Endothelial cell of umbilical vein (primary cell): ENCODE data around the gene GPR139. TPM values are rescaled to one million over a fixed set of nuclear protein-coding genes. Genes with fewer than 3 reads are reported as not detected.

Experiments used
- BruUV-seq: library from RNA; stranded (reverse); fragments of 400-500 nt; replicated peaks from 2 replicates; lab custom pipeline; 2021; lab: Mats Ljungman, UMichigan
- CTCF ChIA-PET: fragments of 300-600, 350-600 bp; sonication (Branson Sonifier 250); formaldehyde crosslinking; loops from one replicate; lab custom pipeline; 2021; ENCODE audit warnings: antibody characterized with exemption, inconsistent platforms; lab: Charles Lee
- POLR2A ChIA-PET: fragments of 300-600, 350-600 bp; sonication (Branson Sonifier 250); formaldehyde crosslinking; loops from one replicate; lab custom pipeline; 2021; ENCODE audit warnings: antibody characterized with exemption, inconsistent platforms; lab: Charles Lee
- DNase-seq: peaks from one replicate; pipeline ENCODE4 v3.0.0-alpha.2; 2011; ENCODE audit warnings: low read depth, low spot score
- FAIRE-seq: peaks from 2 replicates; lab custom pipeline; 2011; peaks lifted over from hg19 to GRCh38; lab: Jason Lieb, UNC
- H2AFZ ChIP-seq: 2 replicates; pipeline ENCODE4 v1.6.0; 2012; ENCODE audit warnings: low read depth, low read length, control low read depth, inconsistent platforms
- H3K27ac ChIP-seq: 2 replicates; pipeline ENCODE4 v1.5.1; 2011; ENCODE audit warnings: low read depth, mild to moderate bottlenecking, control low read depth, low read length, moderate library complexity; ENCODE audit not compliant: insufficient read depth
- H3K27me3 ChIP-seq, 2 experiments: 2 replicates each; pipeline versions ENCODE4 v1.6.0 to v1.6.1; 2011; ENCODE audit warnings: low read length in 2 of 2, mixed read lengths in 1 of 2; ENCODE audit not compliant: control insufficient read depth in 2 of 2, insufficient read depth in 2 of 2
- H3K36me3 ChIP-seq, 2 experiments: 2 replicates in 1 of 2; 3 replicates in 1 of 2; pipeline ENCODE4 v1.5.1; 2011; ENCODE audit warnings: low read length in 2 of 2, mild to moderate bottlenecking in 1 of 2, moderate library complexity in 1 of 2; ENCODE audit not compliant: control insufficient read depth in 2 of 2, insufficient read depth in 2 of 2; ENCODE audit errors: extremely low read depth in 1 of 2
- H3K4me1 ChIP-seq: 3 replicates; pipeline ENCODE4 v1.5.1; 2011; ENCODE audit warnings: mild to moderate bottlenecking, low read length; ENCODE audit not compliant: control insufficient read depth, insufficient read depth; ENCODE audit errors: extremely low read depth
- H3K4me2 ChIP-seq: 2 replicates; pipeline ENCODE4 v1.6.1; 2011; ENCODE audit warnings: low read length, control low read depth, mixed read lengths; ENCODE audit not compliant: insufficient read depth
- H3K4me3 ChIP-seq, 3 experiments: fragments of 200-600 bp in 1 of 3; sonication (generic), shearing (Covaris generic) in 1 of 3; replicated peaks in 1 of 3; 2 replicates each; pipeline ENCODE4 v1.5.1; 2011 to 2016; ENCODE audit warnings: control low read depth in 3 of 3, low read length in 3 of 3, mild to moderate bottlenecking in 2 of 3, inconsistent platforms in 1 of 3, low read depth in 1 of 3, moderate library complexity in 1 of 3; ENCODE audit not compliant: insufficient read depth in 1 of 3
- H3K79me2 ChIP-seq: 2 replicates; pipeline ENCODE4 v1.6.0; 2012; ENCODE audit warnings: low read length, inconsistent platforms; ENCODE audit not compliant: control insufficient read depth, insufficient read depth
- H3K9ac ChIP-seq: replicated peaks from 2 replicates; pipeline ENCODE3; 2011; ENCODE audit warnings: low read length, control low read depth; ENCODE audit not compliant: insufficient read depth; ENCODE audit errors: extremely low read depth
- H3K9me1 ChIP-seq: replicated peaks from 3 replicates; pipeline ENCODE4 v1.6.0; 2011; ENCODE audit warnings: mild to moderate bottlenecking, low read length; ENCODE audit not compliant: control insufficient read depth, insufficient read depth; ENCODE audit errors: extremely low read depth
- H3K9me3 ChIP-seq: replicated peaks from 2 replicates; pipeline ENCODE4 v1.5.1; 2012; ENCODE audit warnings: low read length, inconsistent platforms; ENCODE audit not compliant: control insufficient read depth, insufficient read depth
- H4K20me1 ChIP-seq: replicated peaks from 2 replicates; pipeline ENCODE3; 2011; ENCODE audit warnings: mild to moderate bottlenecking, low read length; ENCODE audit not compliant: control insufficient read depth, insufficient read depth; ENCODE audit errors: extremely low read depth
- CTCF ChIP-seq, 2 donors: IDR thresholded peaks; 1 replicate in 1 of 2; 2 replicates in 1 of 2; pipeline ENCODE4 v1.5.1; 2011; ENCODE audit warnings: low read length in 2 of 2, mild to moderate bottlenecking in 2 of 2, moderate library complexity in 2 of 2, control low read depth in 1 of 2, inconsistent platforms in 1 of 2, low read depth in 1 of 2; ENCODE audit not compliant: insufficient read depth in 1 of 2; ENCODE audit errors: extremely low read depth in 1 of 2
- EZH2 ChIP-seq: IDR thresholded peaks from 2 replicates; pipeline ENCODE4 v1.6.1; 2012; ENCODE audit warnings: borderline replicate concordance, low read depth, mild to moderate bottlenecking, moderate library complexity, low read length, inconsistent platforms; ENCODE audit not compliant: severe bottlenecking
- FOS ChIP-seq: IDR thresholded peaks from 2 replicates; pipeline ENCODE4 v1.6.1; 2011; ENCODE audit warnings: mild to moderate bottlenecking, low read length, moderate library complexity, borderline replicate concordance; ENCODE audit not compliant: insufficient read depth
- GATA2 ChIP-seq: IDR thresholded peaks from 2 replicates; pipeline ENCODE4 v1.7.0; 2011; ENCODE audit warnings: low read depth, mild to moderate bottlenecking, moderate library complexity, mixed read lengths, low read length; ENCODE audit not compliant: insufficient read length, insufficient read depth
- JUN ChIP-seq: IDR thresholded peaks from 2 replicates; pipeline ENCODE4 v1.6.1; 2011; ENCODE audit warnings: borderline replicate concordance, low read depth; ENCODE audit not compliant: insufficient read length, insufficient read depth
- MAX ChIP-seq: IDR thresholded peaks from 2 replicates; pipeline ENCODE4 v1.6.1; 2011; ENCODE audit not compliant: insufficient read depth, insufficient read length
- MYC ChIP-seq: IDR thresholded peaks from one replicate; pipeline ENCODE4 v1.6.1; 2011; ENCODE audit warnings: mild to moderate bottlenecking, low read depth, low read length
- POLR2A ChIP-seq: IDR thresholded peaks from 2 replicates; pipeline ENCODE4 v1.6.1; 2012; ENCODE audit warnings: low read depth, mild to moderate bottlenecking, control low read depth, low read length
- POLR2AphosphoS5 ChIP-seq: IDR thresholded peaks from 2 replicates; pipeline ENCODE4 v1.6.1; 2012; ENCODE audit warnings: low read depth, mild to moderate bottlenecking, control low read depth, low read length, moderate library complexity; ENCODE audit not compliant: insufficient read depth
- dilution Hi-C: fragments of 300-500 bp; cut with MboI; formaldehyde crosslinking; loops from one replicate; pipeline ENCODE4 v1.15.0; 2019; ENCODE audit warnings: low sequenced_read_pairs; ENCODE audit not compliant: extremely low pct_ligation_motif_present
- intact Hi-C: fragments of 100-400 bp; cut with micrococcal nuclease; formaldehyde crosslinking; loops from one replicate; pipeline ENCODE4 v1.10.0; 2022
- polyA plus RNA-seq, 4 experiments: library from polyadenylated mRNA; depleted of rRNA in 3 of 4; stranded (reverse) in 3 of 4; unstranded in 1 of 4; fragments of >200 nt; gene quantifications; 2 replicates each; pipeline versions ENCODE4 v1.2.1 to v1.2.3, GENCODE V29; 2011 to 2012; ENCODE audit warnings: missing spikeins in 1 of 4
- total RNA-seq: library from RNA; stranded (reverse); gene quantifications from 2 replicates; pipeline ENCODE4 v1.2.3, GENCODE V29; 2021

GPR139 gene
- total and polyA plus RNA-seq, 2 donors (not counting 3 experiments of a cell fraction or from before 2014, with no cell fraction given): not detected

- no peak overlapping the region for H3K4me2 ChIP-seq
- no peaks in the 10 kb centered on the region for H4K20me1 ChIP-seq
- no peaks in the 10 kb centered on the region for H3K27me3 ChIP-seq
- no peak overlapping the region for H3K27ac ChIP-seq
- DNase-seq: no peak
- no TSS peak for BruUV-seq
- no peak overlapping the region for H3K4me3 ChIP-seq
- H3K4me1 ChIP-seq: no peaks in the 10 kb centered on the region
- H2AFZ ChIP-seq: no peak overlapping the region
- no peak overlapping the region for H3K9ac ChIP-seq
- ChIA-PET CTCF (interaction anchor here (1.4 kb wide), 1 partner anchor 157 kb away, joined by 3 read pairs; no protein-coding TSS in a partner anchor), POLR2A (no interaction called here)
- no peaks in the 10 kb centered on the region for H3K79me2 ChIP-seq
- no peaks in the 10 kb centered on the region for H3K9me3 ChIP-seq
- no peaks in the 10 kb centered on the region for H3K36me3 ChIP-seq
- FAIRE-seq: no peak
- intact Hi-C loops: no loop called here
- TF ChIP-seq CTCF (IDR thresholded peaks at IDR 0.05; ENCODE audit: extremely low read depth in 1 of 2, insufficient read depth in 1 of 2, low read depth in 1 of 2, low read length in 2 of 2): no peak
- TF ChIP-seq JUN: no peak
- TF ChIP-seq MYC: no peak
- TF ChIP-seq POLR2AphosphoS5: no peak
- TF ChIP-seq POLR2A: no peak
- no peak for TF ChIP-seq GATA2
- no peak for TF ChIP-seq EZH2
- TF ChIP-seq FOS: no peak
- no peak for TF ChIP-seq MAX
- dilution Hi-C loops: no loop called here
- no peaks in the 10 kb centered on the region for H3K9me1 ChIP-seq
Observed at GRCh38 chr16:20064931-20065330, 8.8 kb downstream of the GPR139 start.
